ENCODE results near the gene NDUFV2.

DNA sequence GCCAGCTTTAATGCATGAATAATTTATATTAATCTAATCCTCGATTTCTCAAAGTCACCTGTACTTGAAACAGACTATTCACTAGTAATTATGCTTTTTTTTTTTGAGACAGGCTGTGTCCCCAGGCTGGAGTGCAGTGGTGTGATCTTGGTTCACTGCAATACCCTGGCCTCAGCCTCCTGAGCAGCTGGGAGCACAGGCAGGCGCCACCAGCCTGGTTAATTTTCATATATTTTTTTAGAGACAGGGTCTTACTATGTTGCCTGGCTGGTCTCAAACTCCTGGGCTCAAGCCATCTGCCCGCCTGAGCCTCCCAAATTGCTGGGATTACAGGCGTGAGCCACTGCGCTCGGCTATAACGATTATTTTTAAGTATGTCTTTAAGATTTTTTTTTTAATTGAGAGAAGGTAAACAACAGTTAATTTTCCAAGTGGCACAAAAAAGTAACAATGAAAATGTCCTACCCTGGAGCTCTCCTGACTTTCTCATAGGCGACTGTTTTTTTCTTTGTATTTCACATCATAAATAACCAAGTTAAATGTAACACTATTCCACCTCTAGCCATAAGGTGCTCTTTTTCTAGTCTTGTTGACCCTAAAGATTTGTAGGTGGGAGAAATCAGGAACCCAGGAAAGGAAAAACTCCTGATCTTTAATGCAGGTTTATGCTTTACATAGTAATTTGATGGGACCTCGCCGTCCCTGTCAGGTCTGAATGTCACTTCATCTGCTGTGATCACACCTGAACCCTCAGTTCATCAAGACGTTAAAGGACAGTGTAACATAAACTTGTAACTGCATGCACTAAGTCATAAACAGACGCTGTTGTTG is 32.8 kb downstream of the NDUFV2 start:
- TF ChIP-seq, protein P1, sequence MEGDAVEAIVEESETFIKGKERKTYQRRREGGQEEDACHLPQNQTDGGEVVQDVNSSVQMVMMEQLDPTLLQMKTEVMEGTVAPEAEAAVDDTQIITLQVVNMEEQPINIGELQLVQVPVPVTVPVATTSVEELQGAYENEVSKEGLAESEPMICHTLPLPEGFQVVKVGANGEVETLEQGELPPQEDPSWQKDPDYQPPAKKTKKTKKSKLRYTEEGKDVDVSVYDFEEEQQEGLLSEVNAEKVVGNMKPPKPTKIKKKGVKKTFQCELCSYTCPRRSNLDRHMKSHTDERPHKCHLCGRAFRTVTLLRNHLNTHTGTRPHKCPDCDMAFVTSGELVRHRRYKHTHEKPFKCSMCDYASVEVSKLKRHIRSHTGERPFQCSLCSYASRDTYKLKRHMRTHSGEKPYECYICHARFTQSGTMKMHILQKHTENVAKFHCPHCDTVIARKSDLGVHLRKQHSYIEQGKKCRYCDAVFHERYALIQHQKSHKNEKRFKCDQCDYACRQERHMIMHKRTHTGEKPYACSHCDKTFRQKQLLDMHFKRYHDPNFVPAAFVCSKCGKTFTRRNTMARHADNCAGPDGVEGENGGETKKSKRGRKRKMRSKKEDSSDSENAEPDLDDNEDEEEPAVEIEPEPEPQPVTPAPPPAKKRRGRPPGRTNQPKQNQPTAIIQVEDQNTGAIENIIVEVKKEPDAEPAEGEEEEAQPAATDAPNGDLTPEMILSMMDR (IDR thresholded peaks at IDR 0.05) = no peak
- no peak for TF ChIP-seq EZH2phosphoT487 (IDR thresholded peaks at IDR 0.05)

All from neural progenitor cell (in vitro differentiated cells).